IPS DF 4.7 (cell line): Measurements from ENCODE around the gene SLC1A2.

Experiments
- DNase-seq: peaks from one replicate; pipeline ENCODE4 v3.0.0-alpha.2; 2013; ENCODE audit warnings: low spot score; ENCODE audit errors: extremely low read depth

Gene SLC1A2

DNA sequence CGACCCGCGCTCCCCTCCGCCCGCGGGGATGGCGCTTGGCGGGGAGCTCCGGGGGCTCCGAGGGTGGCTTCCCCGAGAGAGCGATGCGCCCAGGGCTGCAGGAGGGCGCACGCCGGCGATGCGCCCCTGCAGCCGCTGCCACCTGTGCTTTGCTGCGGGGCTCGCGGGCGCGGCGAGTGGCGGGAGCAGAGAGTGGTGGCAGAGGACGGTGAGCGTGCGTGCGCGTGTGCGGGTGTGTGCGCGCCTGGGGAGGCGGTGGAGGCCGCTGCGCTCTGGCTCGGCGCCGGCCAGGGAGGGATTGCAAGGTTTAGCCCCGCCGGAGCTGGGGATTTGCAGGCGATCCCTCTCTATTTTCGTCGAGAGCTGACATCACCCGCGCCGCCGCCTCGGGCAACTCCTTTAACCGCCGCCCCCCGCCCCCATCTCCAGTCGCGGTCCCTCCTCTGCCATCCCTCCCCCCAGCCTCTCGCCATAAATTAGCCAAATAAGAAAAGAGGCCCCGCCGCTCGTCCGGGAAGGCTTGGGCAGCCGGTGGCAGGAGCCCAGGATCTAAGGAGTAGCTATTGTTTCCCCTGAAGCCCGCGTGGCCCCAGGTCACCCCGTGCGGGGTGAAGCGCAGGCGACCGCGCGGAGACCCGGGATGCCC is at the start of gene SLC1A2:
TSS of gene SLC1A2 (minus strand) at position 375 of the 646 bp plus-strand sequence. CDS start 592 bp downstream, outside the sequence.
- DNase-seq: no peak

GRCh38 chr11:35466058-35466457 is 46.7 kb upstream of the SLC1A2 start:
- no peak for DNase-seq

- no peak for DNase-seq
Observed at GRCh38 chr11:35464308-35464707, 45.0 kb upstream of the SLC1A2 start.

DNA sequence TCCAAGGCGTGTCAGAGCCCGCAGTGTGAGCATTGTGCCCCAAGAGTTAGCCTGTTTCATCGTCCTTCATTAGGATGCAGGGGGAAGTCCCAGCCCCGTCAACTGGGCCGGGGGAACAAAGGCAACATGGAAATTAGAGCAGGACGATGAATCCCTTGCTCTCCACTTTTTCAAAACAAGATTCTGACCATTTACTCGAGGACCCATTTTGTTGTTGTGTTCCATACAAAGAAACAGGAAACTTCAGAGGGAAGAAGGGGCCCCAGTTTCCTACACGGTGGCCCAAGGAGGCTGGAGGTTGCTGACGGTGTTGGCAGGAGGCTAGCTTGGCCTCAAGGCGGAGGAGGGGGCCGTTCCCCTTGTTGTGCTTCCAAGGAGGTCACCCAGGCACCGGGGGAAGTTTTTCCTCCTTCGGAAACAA is 44.0 kb upstream of the SLC1A2 start:
- no peak for DNase-seq

- DNase-seq: no peak
Observed at GRCh38 chr11:35461917-35462538, 42.7 kb upstream of the SLC1A2 start.

DNA sequence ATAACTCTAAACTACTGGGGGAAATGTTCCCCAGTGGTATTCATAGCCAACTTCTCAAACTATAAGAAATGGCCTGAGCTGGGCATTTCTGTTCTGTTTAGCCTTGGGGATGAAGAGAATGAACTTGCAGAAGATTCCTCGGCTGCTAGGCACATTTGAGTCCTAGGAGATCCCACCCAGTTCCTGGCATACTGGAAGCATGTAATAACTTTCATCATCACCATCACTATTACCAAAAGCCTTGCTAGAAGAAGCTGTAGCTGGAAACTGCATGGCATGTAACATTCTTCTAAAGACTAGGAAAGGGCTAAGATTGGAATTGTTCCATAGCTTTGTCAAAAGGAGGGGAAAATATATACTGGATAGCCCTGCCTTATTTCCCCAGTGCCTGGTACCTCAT is 40.1 kb upstream of the SLC1A2 start:
- no peak for DNase-seq

DNA sequence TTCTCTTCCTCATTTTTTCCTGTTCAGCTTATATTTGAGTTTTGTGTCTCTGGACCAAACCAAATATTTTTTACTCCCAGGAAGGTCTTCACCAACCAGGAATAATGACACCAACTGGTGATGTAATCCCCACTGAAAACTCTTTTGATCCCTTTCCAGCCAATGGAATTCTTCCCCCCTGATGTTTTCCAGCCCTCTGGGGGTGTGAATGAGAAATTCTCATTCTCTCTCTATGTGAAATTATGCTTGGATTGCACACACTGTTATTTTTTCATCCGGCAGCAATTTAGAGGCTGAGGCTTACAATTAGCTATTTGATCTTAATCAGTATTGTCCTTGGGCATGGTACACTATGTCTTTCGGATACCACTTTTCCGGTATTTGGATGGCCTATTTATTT is 39.5 kb upstream of the SLC1A2 start:
- no peak for DNase-seq

GRCh38 chr11:35454362-35454761 is 35.0 kb upstream of the SLC1A2 start:
- no peak for DNase-seq

- no peak for DNase-seq
Observed at GRCh38 chr11:35436581-35437250, 17.4 kb upstream of the SLC1A2 start.

- DNase-seq: no peak
Observed at GRCh38 chr11:35433588-35433987, 14.2 kb upstream of the SLC1A2 start.

- no peak for DNase-seq
Observed at GRCh38 chr11:35432464-35432863, 13.1 kb upstream of the SLC1A2 start.

DNA sequence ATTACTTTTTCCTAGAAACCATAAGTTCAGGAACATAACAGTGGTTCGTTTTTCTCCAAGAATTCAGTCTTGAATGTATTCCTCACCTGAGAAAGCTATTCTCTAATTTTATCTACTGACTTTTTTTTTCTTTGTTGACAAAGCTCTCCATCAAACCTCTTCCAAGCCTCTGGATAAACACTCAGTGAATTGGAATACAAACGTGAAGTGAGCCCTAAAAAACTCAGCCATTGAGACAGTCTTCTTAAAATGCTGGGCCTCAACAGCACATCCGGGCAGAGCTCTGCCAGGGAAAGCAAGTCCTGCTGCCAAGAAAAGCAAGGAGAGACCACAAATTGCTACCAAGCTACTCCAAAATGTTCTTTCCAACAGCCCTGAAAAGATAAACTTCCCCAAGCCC is 7.7 kb upstream of the SLC1A2 start:
- no peak for DNase-seq

GRCh38 chr11:35426351-35426750 is 7.0 kb upstream of the SLC1A2 start:
- no peak for DNase-seq

DNA sequence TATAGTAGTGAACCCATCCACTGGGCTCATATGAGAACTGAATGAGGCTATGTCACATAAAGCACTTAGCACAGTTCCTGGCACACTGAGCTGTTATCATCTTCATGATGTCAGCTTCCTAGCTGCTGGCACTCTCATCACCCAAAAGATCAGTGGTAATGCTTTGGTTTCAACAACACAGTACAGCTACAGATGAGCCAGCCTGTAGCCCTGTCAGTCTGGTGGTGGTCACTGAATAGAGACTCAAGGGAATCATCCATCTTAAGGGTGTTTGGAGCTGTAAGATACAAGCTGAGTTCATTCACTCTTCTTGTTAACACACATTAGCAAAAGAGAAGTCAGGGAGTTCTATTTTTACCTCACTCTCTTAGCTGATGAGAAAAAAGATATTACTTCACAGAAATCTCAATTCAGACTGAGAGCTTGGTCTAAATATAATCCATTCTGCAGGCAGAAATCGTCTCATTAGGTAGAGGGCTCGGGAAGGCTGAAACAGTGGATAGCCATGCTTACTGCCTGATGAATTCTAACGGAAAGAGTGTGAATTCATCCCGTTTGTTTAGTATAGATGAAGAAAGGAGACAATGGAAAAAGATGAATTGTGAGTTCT is 6.3 kb upstream of the SLC1A2 start:
- no peak for DNase-seq

- no peak for DNase-seq
Observed at GRCh38 chr11:35424157-35424940, 5.0 kb upstream of the SLC1A2 start.

GRCh38 chr11:35420371-35420770 is 1.0 kb upstream of the SLC1A2 start:
- DNase-seq: no peak

- no peak for DNase-seq
Observed at GRCh38 chr11:35419830-35420333, 524 bp upstream of the SLC1A2 start.

GRCh38 chr11:35418282-35419183 is 825 bp downstream of the SLC1A2 start:
- DNase-seq: no peak

- no peak for DNase-seq
Observed at GRCh38 chr11:35415487-35415886, 3.9 kb downstream of the SLC1A2 start.

GRCh38 chr11:35414776-35415175 is 4.6 kb downstream of the SLC1A2 start:
- DNase-seq: no peak
